KBM-7 (cell line): ENCODE data around the gene AP5S1.

ENCODE experiments used
- DNase-seq: peaks from one replicate; pipeline ENCODE4 v3.0.0-alpha.2; 2015
- in situ Hi-C: fragments of 300-500 bp; cut with MboI; formaldehyde crosslinking; loops from 2 replicates; pipeline ENCODE4 v1.14.3; 2020; ENCODE audit warnings: low sequenced_read_pairs, low pct_unique_long_range_greater_than_20kb, mixed read lengths

The AP5S1 gene

GRCh38 chr20:3820048-3820900 lies at the start of gene AP5S1:
AP5S1 (plus strand) TSS chr20:3820547; CDS start chr20:3822118, 1,571 bp downstream.
- DNase-seq, result peak; percentile 96
- in situ Hi-C loops, result no loop called here

GRCh38 chr20:3771552-3772058 lies 48.7 kb upstream of the AP5S1 start:
- in situ Hi-C loops, result no loop called here
- DNase-seq, result no peak

GRCh38 chr20:3775457-3776108 lies 44.8 kb upstream of the AP5S1 start:
- no peak for DNase-seq
- in situ Hi-C loops, result no loop called here

- DNase-seq, result no peak
- in situ Hi-C loops, result no loop called here
Observed at GRCh38 chr20:3777381-3777715, 43.0 kb upstream of the AP5S1 start.

GRCh38 chr20:3777716-3778629 lies 42.4 kb upstream of the AP5S1 start:
- in situ Hi-C loops, result no loop called here
- no peak for DNase-seq

GRCh38 chr20:3778976-3779375 lies 41.4 kb upstream of the AP5S1 start:
- DNase-seq, result no peak
- in situ Hi-C loops, result no loop called here

GRCh38 chr20:3781153-3781910 lies 39.0 kb upstream of the AP5S1 start, which contains the start of gene SPEF1:
SPEF1 (minus strand) TSS chr20:3781448; CDS start chr20:3781287, 161 bp downstream.
- peak; percentile 93 for DNase-seq
- in situ Hi-C loops, result no loop called here

- DNase-seq, result no peak
- in situ Hi-C loops, result no loop called here
Observed at GRCh38 chr20:3782597-3782996, 37.8 kb upstream of the AP5S1 start.

- in situ Hi-C loops, result no loop called here
- DNase-seq, result no peak
Observed at GRCh38 chr20:3783068-3783489, 37.3 kb upstream of the AP5S1 start.

- DNase-seq, result no peak
- in situ Hi-C loops, result no loop called here
Observed at GRCh38 chr20:3783511-3784195, 36.7 kb upstream of the AP5S1 start.

- in situ Hi-C loops, result no loop called here
- no peak for DNase-seq
Observed at GRCh38 chr20:3784216-3784853, 36.0 kb upstream of the AP5S1 start.

GRCh38 chr20:3784863-3785239 lies 35.5 kb upstream of the AP5S1 start:
- in situ Hi-C loops, result no loop called here
- no peak for DNase-seq

GRCh38 chr20:3785240-3786125 lies 34.9 kb upstream of the AP5S1 start:
- in situ Hi-C loops, result no loop called here
- no peak for DNase-seq

- DNase-seq, result no peak
- in situ Hi-C loops, result no loop called here
Observed at GRCh38 chr20:3786126-3786484, 34.2 kb upstream of the AP5S1 start.

- in situ Hi-C loops, result no loop called here
- peak; percentile 83 for DNase-seq
Observed at GRCh38 chr20:3786665-3787323, 33.6 kb upstream of the AP5S1 start, which contains the start of gene CENPB. CENPB (minus strand) TSS chr20:3786740; CDS start chr20:3786483, 257 bp downstream.

- in situ Hi-C loops, result no loop called here
- no peak for DNase-seq
Observed at GRCh38 chr20:3787324-3788014, 32.9 kb upstream of the AP5S1 start.
